Trophoblast cell (in vitro differentiated cells and primary cell): ENCODE data around the gene LIPE.

Source experiments
- DNase-seq, 2 donors: peaks; one replicate each; pipeline ENCODE4 v3.0.0-alpha.2; 2016
- H2AFZ ChIP-seq: 2 replicates; pipeline ENCODE4 v1.6.1; 2013; ENCODE audit warnings: low read length, moderate library complexity, mild to moderate bottlenecking; ENCODE audit not compliant: insufficient read depth, poor library complexity
- H2AK5ac ChIP-seq: 2 replicates; pipeline ENCODE4 v1.6.1; 2013; ENCODE audit warnings: mild to moderate bottlenecking, low read length
- H2BK120ac ChIP-seq: 2 replicates; pipeline ENCODE4 v1.6.1; 2013; ENCODE audit warnings: low read length, mild to moderate bottlenecking, moderate library complexity; ENCODE audit not compliant: insufficient read depth, poor library complexity
- H2BK12ac ChIP-seq: 2 replicates; pipeline ENCODE4 v1.6.1; 2013; ENCODE audit warnings: mild to moderate bottlenecking, low read length, moderate library complexity
- H2BK5ac ChIP-seq: 2 replicates; pipeline ENCODE4 v1.6.1; 2013; ENCODE audit warnings: low read length, low read depth, moderate library complexity, mild to moderate bottlenecking; ENCODE audit not compliant: poor library complexity
- H3K14ac ChIP-seq: 2 replicates; pipeline ENCODE4 v1.6.1; 2013; ENCODE audit warnings: mild to moderate bottlenecking, low read length
- H3K18ac ChIP-seq: 2 replicates; pipeline ENCODE4 v1.6.1; 2013; ENCODE audit warnings: mild to moderate bottlenecking, low read length
- H3K23ac ChIP-seq: 2 replicates; pipeline ENCODE4 v1.6.1; 2013; ENCODE audit warnings: low read length
- H3K27ac ChIP-seq: 2 replicates; pipeline ENCODE4 v1.5.1; 2013; ENCODE audit warnings: low read depth, mild to moderate bottlenecking, inconsistent platforms, low read length, moderate library complexity
- H3K27me3 ChIP-seq: 2 replicates; pipeline ENCODE4 v1.6.1; 2013; ENCODE audit warnings: inconsistent platforms, mild to moderate bottlenecking, low read length, moderate library complexity; ENCODE audit not compliant: insufficient read depth
- H3K36me3 ChIP-seq, 2 experiments: 1 replicate in 1 of 2; 2 replicates in 1 of 2; pipeline ENCODE4 v1.6.1; 2013; ENCODE audit warnings: low read length in 2 of 2, mild to moderate bottlenecking in 2 of 2, moderate library complexity in 1 of 2; ENCODE audit not compliant: insufficient read depth in 2 of 2, control insufficient read depth in 1 of 2
- H3K4ac ChIP-seq: 2 replicates; pipeline ENCODE4 v1.6.1; 2013; ENCODE audit warnings: low read depth, mild to moderate bottlenecking, low read length, moderate library complexity
- H3K4me1 ChIP-seq, 2 experiments: 1 replicate in 1 of 2; 2 replicates in 1 of 2; pipeline ENCODE4 v1.6.1; 2013; ENCODE audit warnings: low read length in 2 of 2, mild to moderate bottlenecking in 2 of 2, moderate library complexity in 1 of 2; ENCODE audit not compliant: insufficient read depth in 2 of 2, control insufficient read depth in 1 of 2
- H3K4me2 ChIP-seq: 2 replicates; pipeline ENCODE4 v1.6.1; 2013; ENCODE audit warnings: inconsistent platforms, mild to moderate bottlenecking, low read length, moderate library complexity
- H3K4me3 ChIP-seq: 2 replicates; pipeline ENCODE4 v1.5.1; 2013; ENCODE audit warnings: mild to moderate bottlenecking, low read depth, low read length, inconsistent platforms
- H3K79me1 ChIP-seq: one replicate; pipeline ENCODE4 v1.6.1; 2013; ENCODE audit warnings: low read length
- H3K79me2 ChIP-seq: 2 replicates; pipeline ENCODE4 v1.6.1; 2013; ENCODE audit warnings: low read length, mild to moderate bottlenecking; ENCODE audit not compliant: control insufficient read depth, insufficient read depth, poor library complexity
- H3K9ac ChIP-seq: 2 replicates; pipeline ENCODE4 v1.6.1; 2013; ENCODE audit warnings: mild to moderate bottlenecking, low read length
- H3K9me3 ChIP-seq: 2 replicates; pipeline ENCODE4 v1.6.1; 2013; ENCODE audit warnings: low read depth, mild to moderate bottlenecking, control low read depth, inconsistent platforms, low read length; ENCODE audit not compliant: insufficient read depth
- H4K12ac ChIP-seq: 2 replicates; pipeline ENCODE4 v1.6.1; 2013; ENCODE audit warnings: low read depth, mild to moderate bottlenecking, low read length, moderate library complexity
- H4K8ac ChIP-seq: 2 replicates; pipeline ENCODE4 v1.6.1; 2013; ENCODE audit warnings: low read depth, mild to moderate bottlenecking, low read length, moderate library complexity
- H4K91ac ChIP-seq: one replicate; pipeline ENCODE4 v1.6.1; 2013; ENCODE audit warnings: low read depth, mild to moderate bottlenecking, low read length, moderate library complexity
- WGBS: extraction: QIAGEN DNeasy Blood & Tissue Kit; methylation state at CpG from one replicate; pipeline ENCODE4 v1.1.7; 2013; ENCODE audit warnings: missing lambda C conversion rate; ENCODE audit not compliant: insufficient read length, insufficient coverage; ENCODE audit errors: extremely low coverage; 5-methylcytosine and 5-hydroxymethylcytosine counted together

The LIPE gene

GRCh38 chr19:42376177-42376555 lies 51.0 kb downstream of the LIPE start:
- no peak overlapping the region for H2BK12ac ChIP-seq
- no peak overlapping the region for H3K14ac ChIP-seq
- no peak overlapping the region for H3K4ac ChIP-seq
- H2BK120ac ChIP-seq: no peak overlapping the region
- H3K4me1 ChIP-seq: no peaks in the 10 kb centered on the region
- H3K79me2 ChIP-seq: no peaks in the 10 kb centered on the region
- H2AFZ ChIP-seq: no peak overlapping the region
- H2AK5ac ChIP-seq: no peak overlapping the region
- no peak overlapping the region for H4K8ac ChIP-seq
- DNase-seq: no peak
- H4K91ac ChIP-seq: no peak overlapping the region
- no peak overlapping the region for H3K9ac ChIP-seq
- H3K36me3 ChIP-seq: peaks cover 16 to 23% of the 10 kb centered on the region in 2 experiments
- H2BK5ac ChIP-seq: no peak overlapping the region
- H3K27me3 ChIP-seq: no peaks in the 10 kb centered on the region
- H3K9me3 ChIP-seq: peaks cover 3% of the 10 kb centered on the region
- H3K4me3 ChIP-seq: no peak overlapping the region
- no peaks in the 10 kb centered on the region for H3K79me1 ChIP-seq
- no peak overlapping the region for H3K4me2 ChIP-seq
- H3K23ac ChIP-seq: no peak overlapping the region
- H3K18ac ChIP-seq: no peak overlapping the region
- no CpG with 5 or more reads among the region's 17 CpGs for WGBS
- no peak overlapping the region for H3K27ac ChIP-seq
- no peak overlapping the region for H4K12ac ChIP-seq

- no peaks in the 10 kb centered on the region for H3K79me2 ChIP-seq
- no peak overlapping the region for H3K4me3 ChIP-seq
- no peak overlapping the region for H2AK5ac ChIP-seq
- H3K27me3 ChIP-seq: no peaks in the 10 kb centered on the region
- no peak overlapping the region for H2BK5ac ChIP-seq
- WGBS: no CpG with 5 or more reads among the region's 54 CpGs
- H3K23ac ChIP-seq: no peak overlapping the region
- peaks cover 3% of the 10 kb centered on the region for H3K9me3 ChIP-seq
- H4K91ac ChIP-seq: no peak overlapping the region
- H3K36me3 ChIP-seq: peaks cover 16 to 25% of the 10 kb centered on the region in 2 experiments
- H3K27ac ChIP-seq: no peak overlapping the region
- no peak overlapping the region for H3K18ac ChIP-seq
- H2BK120ac ChIP-seq: no peak overlapping the region
- H2AFZ ChIP-seq: no peak overlapping the region
- no peak overlapping the region for H3K14ac ChIP-seq
- no peaks in the 10 kb centered on the region for H3K4me1 ChIP-seq
- H3K4ac ChIP-seq: no peak overlapping the region
- H4K8ac ChIP-seq: no peak overlapping the region
- H3K9ac ChIP-seq: no peak overlapping the region
- H4K12ac ChIP-seq: no peak overlapping the region
- no peaks in the 10 kb centered on the region for H3K79me1 ChIP-seq
- no peak overlapping the region for H2BK12ac ChIP-seq
- H3K4me2 ChIP-seq: no peak overlapping the region
- no peak for DNase-seq
These were observed 51.6 kb downstream of the LIPE start for GRCh38 chr19:42375415-42376176.

GRCh38 chr19:42374826-42375376 lies 52.3 kb downstream of the LIPE start:
- H3K4me2 ChIP-seq: no peak overlapping the region
- H4K8ac ChIP-seq: no peak overlapping the region
- H2AK5ac ChIP-seq: no peak overlapping the region
- no peak overlapping the region for H3K18ac ChIP-seq
- no peak overlapping the region for H4K91ac ChIP-seq
- no peak overlapping the region for H2BK120ac ChIP-seq
- no peak overlapping the region for H2BK5ac ChIP-seq
- no peak for DNase-seq
- no peaks in the 10 kb centered on the region for H3K27me3 ChIP-seq
- H3K9ac ChIP-seq: no peak overlapping the region
- H3K4ac ChIP-seq: no peak overlapping the region
- no peak overlapping the region for H2AFZ ChIP-seq
- no peak overlapping the region for H3K4me3 ChIP-seq
- H3K14ac ChIP-seq: no peak overlapping the region
- H3K23ac ChIP-seq: no peak overlapping the region
- H3K79me2 ChIP-seq: no peaks in the 10 kb centered on the region
- no CpG with 5 or more reads among the region's 11 CpGs for WGBS
- H4K12ac ChIP-seq: no peak overlapping the region
- peaks cover 3% of the 10 kb centered on the region for H3K9me3 ChIP-seq
- no peak overlapping the region for H2BK12ac ChIP-seq
- no peaks in the 10 kb centered on the region for H3K4me1 ChIP-seq
- H3K27ac ChIP-seq: no peak overlapping the region
- H3K79me1 ChIP-seq: no peaks in the 10 kb centered on the region
- peaks cover 16 to 25% of the 10 kb centered on the region in 2 experiments for H3K36me3 ChIP-seq

- H2BK5ac ChIP-seq: no peak overlapping the region
- no peak overlapping the region for H3K4ac ChIP-seq
- H2BK12ac ChIP-seq: no peak overlapping the region
- peaks cover 4% of the 10 kb centered on the region for H3K9me3 ChIP-seq
- H3K4me2 ChIP-seq: no peak overlapping the region
- H3K14ac ChIP-seq: no peak overlapping the region
- H3K27me3 ChIP-seq: no peaks in the 10 kb centered on the region
- DNase-seq: no peak
- H3K23ac ChIP-seq: no peak overlapping the region
- H3K4me3 ChIP-seq: no peak overlapping the region
- no peak overlapping the region for H3K18ac ChIP-seq
- H3K79me1 ChIP-seq: no peaks in the 10 kb centered on the region
- no peaks in the 10 kb centered on the region for H3K79me2 ChIP-seq
- no CpG with 5 or more reads among the region's 12 CpGs for WGBS
- H3K9ac ChIP-seq: no peak overlapping the region
- H3K4me1 ChIP-seq: no peaks in the 10 kb centered on the region
- H4K91ac ChIP-seq: no peak overlapping the region
- no peak overlapping the region for H2AK5ac ChIP-seq
- H2BK120ac ChIP-seq: no peak overlapping the region
- no peak overlapping the region for H4K8ac ChIP-seq
- H2AFZ ChIP-seq: no peak overlapping the region
- H3K27ac ChIP-seq: no peak overlapping the region
- no peak overlapping the region for H4K12ac ChIP-seq
- H3K36me3 ChIP-seq: peaks cover 14% of the 10 kb centered on the region in 2 experiments
These were observed 56.5 kb downstream of the LIPE start for GRCh38 chr19:42370626-42371175.
